MCF 10A (cell line): Measurements from ENCODE around the gene RAB9A. TPM values are rescaled to one million over a fixed set of nuclear protein-coding genes. Genes with fewer than 3 reads are reported as not detected.
"Not testable (repeated sequence)": the region's sequence is repeated elsewhere in the genome, so short reads cannot be mapped to it uniquely, and the experiment has no call there.

Experiments
- BruUV-seq: library from RNA; stranded (reverse); fragments of 400-500 nt; replicated peaks from 2 replicates; lab custom pipeline; 2021; lab: Mats Ljungman, UMichigan
- CTCF ChIA-PET: fragments of 300-600 bp; sonication (Branson Sonifier 250); formaldehyde crosslinking; extraction: SDS; loops from one replicate; lab custom pipeline; 2021; ENCODE audit warnings: antibody characterized with exemption, inconsistent platforms; lab: Yijun Ruan, JAX
- POLR2A ChIA-PET: fragments of 300-600, 350-650 bp; sonication (Branson Sonifier 250); formaldehyde crosslinking; extraction: SDS; loops from one replicate; lab custom pipeline; 2020; ENCODE audit warnings: antibody characterized with exemption, inconsistent platforms; lab: Yijun Ruan, JAX
- DNase-seq: peaks from one replicate; pipeline ENCODE4 v3.0.0-alpha.2; 2018; ENCODE audit not compliant: unreplicated experiment
- H3K27ac Mint-ChIP-seq: one replicate; pipeline ENCODE4 v1.8.0; 2022; ENCODE audit warnings: mild to moderate bottlenecking, low read depth, mixed read lengths; ENCODE audit not compliant: unreplicated experiment
- H3K27me3 Mint-ChIP-seq: one replicate; pipeline ENCODE4 v1.8.0; 2022; ENCODE audit warnings: mixed read lengths; ENCODE audit not compliant: insufficient read depth, unreplicated experiment
- H3K36me3 Mint-ChIP-seq: one replicate; pipeline ENCODE4 v1.8.0; 2022; ENCODE audit warnings: mild to moderate bottlenecking, moderate library complexity, mixed read lengths; ENCODE audit not compliant: insufficient read depth, unreplicated experiment
- H3K4me1 Mint-ChIP-seq: one replicate; pipeline ENCODE4 v1.8.0; 2022; ENCODE audit warnings: mixed read lengths; ENCODE audit not compliant: insufficient read depth, unreplicated experiment
- H3K4me3 Mint-ChIP-seq: one replicate; pipeline ENCODE4 v1.8.0; 2022; ENCODE audit warnings: mild to moderate bottlenecking, moderate library complexity, mixed read lengths; ENCODE audit not compliant: unreplicated experiment
- H3K9me3 Mint-ChIP-seq: one replicate; pipeline ENCODE4 v1.8.0; 2022; ENCODE audit warnings: mixed read lengths; ENCODE audit not compliant: unreplicated experiment
- intact Hi-C: fragments of 100-400 bp; cut with micrococcal nuclease; formaldehyde crosslinking; loops from 2 replicates; pipeline ENCODE4 v1.14.1; 2022
- total RNA-seq: library from RNA; stranded (reverse); gene quantifications from 2 replicates; pipeline ENCODE4 v1.2.3, GENCODE V29; 2022
- TF ChIP-seq, protein P1 (sequence below): fragments of 200-600 bp; IDR thresholded peaks from one replicate; pipeline ENCODE4 v1.8.0; 2022; ENCODE audit warnings: antibody characterized with exemption, mild to moderate bottlenecking; ENCODE audit not compliant: unreplicated experiment

The RAB9A gene
- total RNA-seq, 1 experiment from 2014 or later = 32.3 TPM

DNA sequence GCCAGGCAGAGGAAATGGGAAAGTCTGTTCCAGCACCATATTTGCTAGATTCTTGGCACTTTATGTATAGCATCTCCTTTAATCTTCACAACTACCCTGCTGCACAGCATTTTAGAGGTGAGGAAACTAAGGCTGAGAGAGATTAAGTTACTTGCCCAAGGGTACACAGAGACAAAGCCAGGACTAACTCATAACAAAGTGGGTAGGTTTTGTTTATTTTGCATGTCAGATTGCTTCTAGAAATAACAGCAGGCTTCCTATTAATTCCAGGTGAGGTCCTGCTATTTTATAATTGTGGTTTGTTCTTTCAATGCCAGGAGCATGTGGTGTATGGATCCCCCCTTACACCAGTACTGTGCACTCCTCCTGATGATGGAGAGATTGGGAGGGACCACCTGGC is 21.0 kb upstream of the RAB9A start:
- BruUV-seq = no TSS peak
- CTCF ChIA-PET = interaction anchor here (0.6 to 1.4 kb wide), 2 partner anchors 180 to 364 kb away, joined by 3 to 4 read pairs; no protein-coding TSS in a partner anchor
- peak; percentile 37 for DNase-seq

DNA sequence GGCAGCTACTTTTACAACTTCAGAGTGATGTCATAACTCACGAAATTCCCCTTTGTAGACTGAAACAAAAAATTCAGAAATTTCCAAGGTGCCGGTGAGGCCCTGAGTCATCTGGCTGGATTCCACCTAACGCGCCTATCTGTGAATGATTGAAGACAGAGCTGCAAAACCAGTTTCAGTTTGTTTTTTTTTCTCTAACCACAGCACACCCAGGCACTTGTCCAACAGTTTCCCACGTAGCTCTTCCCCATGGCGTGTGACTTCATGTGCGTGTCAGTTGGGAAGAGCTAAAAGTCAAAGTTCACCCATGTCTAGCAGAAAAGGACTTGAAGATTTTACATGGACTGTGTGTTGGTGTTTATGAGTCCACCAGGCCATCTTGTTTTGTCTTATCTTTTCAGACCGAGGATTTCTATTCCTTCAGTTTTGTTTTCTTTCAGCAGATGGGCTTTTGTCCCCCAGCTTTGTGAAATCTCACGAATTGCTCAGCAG is 19.6 kb upstream of the RAB9A start:
- ChIA-PET CTCF (interaction anchor here (0.6 to 1.5 kb wide), 8 partner anchors 10 to 362 kb away, joined by 3 to 7 read pairs (median 3); partner anchors contain the start of genes OFD1 and TRAPPC2), POLR2A (interaction anchor here (0.6 to 2.3 kb wide), 17 partner anchors 10 to 360 kb away, joined by 3 to 49 read pairs (median 4); partner anchors contain the start of genes OFD1, RAB9A and TRAPPC2)
- peaks cover 22% of the 10 kb centered on the region for H3K27me3 Mint-ChIP-seq
- intact Hi-C loops = no loop called here
- TF ChIP-seq, protein P1, sequence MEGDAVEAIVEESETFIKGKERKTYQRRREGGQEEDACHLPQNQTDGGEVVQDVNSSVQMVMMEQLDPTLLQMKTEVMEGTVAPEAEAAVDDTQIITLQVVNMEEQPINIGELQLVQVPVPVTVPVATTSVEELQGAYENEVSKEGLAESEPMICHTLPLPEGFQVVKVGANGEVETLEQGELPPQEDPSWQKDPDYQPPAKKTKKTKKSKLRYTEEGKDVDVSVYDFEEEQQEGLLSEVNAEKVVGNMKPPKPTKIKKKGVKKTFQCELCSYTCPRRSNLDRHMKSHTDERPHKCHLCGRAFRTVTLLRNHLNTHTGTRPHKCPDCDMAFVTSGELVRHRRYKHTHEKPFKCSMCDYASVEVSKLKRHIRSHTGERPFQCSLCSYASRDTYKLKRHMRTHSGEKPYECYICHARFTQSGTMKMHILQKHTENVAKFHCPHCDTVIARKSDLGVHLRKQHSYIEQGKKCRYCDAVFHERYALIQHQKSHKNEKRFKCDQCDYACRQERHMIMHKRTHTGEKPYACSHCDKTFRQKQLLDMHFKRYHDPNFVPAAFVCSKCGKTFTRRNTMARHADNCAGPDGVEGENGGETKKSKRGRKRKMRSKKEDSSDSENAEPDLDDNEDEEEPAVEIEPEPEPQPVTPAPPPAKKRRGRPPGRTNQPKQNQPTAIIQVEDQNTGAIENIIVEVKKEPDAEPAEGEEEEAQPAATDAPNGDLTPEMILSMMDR = no peak
- peak overlapping the region; percentile 90 for H3K27ac Mint-ChIP-seq
- H3K36me3 Mint-ChIP-seq = no peaks in the 10 kb centered on the region
- H3K4me1 Mint-ChIP-seq = no peaks in the 10 kb centered on the region
- no peaks in the 10 kb centered on the region for H3K9me3 Mint-ChIP-seq
- no TSS peak for BruUV-seq
- H3K4me3 Mint-ChIP-seq = peak overlapping the region; percentile 41
- DNase-seq = peak; percentile 99

More for the DNA sequence above, 21.0 kb upstream of the RAB9A start:
- no peak overlapping the region for H3K27ac Mint-ChIP-seq
- H3K9me3 Mint-ChIP-seq = no peaks in the 10 kb centered on the region
- POLR2A ChIA-PET = interaction anchor here (0.7 to 1.8 kb wide), 3 partner anchors 9 to 23 kb away, joined by 4 read pairs; no protein-coding TSS in a partner anchor
- H3K4me1 Mint-ChIP-seq = no peaks in the 10 kb centered on the region
- no peak overlapping the region for H3K4me3 Mint-ChIP-seq
- intact Hi-C loops = no loop called here
- TF ChIP-seq, protein P1 = no peak
- H3K36me3 Mint-ChIP-seq = peaks cover 3% of the 10 kb centered on the region
- peaks cover 19% of the 10 kb centered on the region for H3K27me3 Mint-ChIP-seq

DNA sequence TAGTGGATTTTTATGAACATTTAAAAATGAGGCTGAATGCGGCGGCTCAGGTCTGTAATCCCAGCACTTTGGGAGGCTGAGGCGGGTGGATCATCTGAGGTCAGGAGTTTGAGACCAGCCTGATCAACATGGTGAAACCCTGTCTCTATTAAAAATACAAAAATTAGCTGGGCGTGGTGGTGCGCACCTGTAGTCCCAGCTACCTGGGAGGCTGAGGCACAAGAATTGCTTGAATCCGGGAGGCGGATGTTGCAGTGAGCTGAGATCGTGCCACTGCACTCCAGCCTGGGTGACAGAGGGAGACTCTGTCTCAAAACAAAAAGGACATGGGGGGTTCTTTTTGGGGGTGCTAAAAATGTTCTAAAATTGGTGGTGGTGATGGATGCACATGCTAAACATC is 19.2 kb upstream of the RAB9A start:
- BruUV-seq, DNase-seq, H3K36me3 Mint-ChIP-seq, H3K9me3 Mint-ChIP-seq, intact Hi-C loops, H3K4me1 Mint-ChIP-seq: not testable (repeated sequence)
- Mint-ChIP-seq H3K27me3 (peaks cover 23% of the 10 kb centered on the region), H3K27ac (peak overlapping the region; percentile 90), H3K4me3 (peak overlapping the region; percentile 41)
- CTCF ChIA-PET = interaction anchor here (0.6 to 1.5 kb wide), 8 partner anchors 10 to 575 kb away, joined by 3 to 7 read pairs (median 4); partner anchors contain the start of genes OFD1 and TRAPPC2
- POLR2A ChIA-PET = interaction anchor here (0.6 to 2.3 kb wide), 15 partner anchors 11 to 340 kb away, joined by 3 to 49 read pairs (median 8); partner anchors contain the start of genes OFD1, RAB9A and TRAPPC2

DNA sequence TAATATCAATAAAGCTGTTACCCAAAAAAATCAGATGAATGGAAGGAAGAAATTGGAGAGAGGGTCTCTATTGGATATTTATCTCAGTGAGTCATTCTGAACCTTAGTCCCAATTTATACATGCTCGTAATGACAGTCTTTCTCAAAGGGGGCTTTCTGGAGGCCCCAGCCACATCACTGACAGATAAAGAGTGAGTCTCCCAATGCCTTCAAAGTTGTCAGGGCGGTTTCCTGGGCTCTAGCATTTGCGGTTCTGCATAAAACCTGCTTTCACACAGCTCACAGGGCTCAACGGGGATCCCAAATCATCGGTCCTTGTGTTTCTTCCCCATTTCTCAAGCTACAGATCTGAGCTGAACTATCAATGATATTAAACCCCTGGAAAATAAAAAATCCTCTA is 18.7 kb upstream of the RAB9A start:
- Mint-ChIP-seq H3K27me3 (peaks cover 27% of the 10 kb centered on the region), H3K4me3 (no peak overlapping the region), H3K36me3 (no peaks in the 10 kb centered on the region), H3K4me1 (no peaks in the 10 kb centered on the region), H3K27ac (no peak overlapping the region), H3K9me3 (no peaks in the 10 kb centered on the region)
- CTCF ChIA-PET = interaction anchor here (0.9 to 1.5 kb wide), 4 partner anchors 14 to 575 kb away, joined by 3 to 7 read pairs (median 4); no protein-coding TSS in a partner anchor
- POLR2A ChIA-PET = interaction anchor here (0.6 to 2.3 kb wide), 8 partner anchors 11 to 116 kb away, joined by 3 to 49 read pairs (median 13); partner anchors contain the start of genes OFD1, RAB9A and TRAPPC2
- TF ChIP-seq, protein P1 = no peak
- no peak for DNase-seq
- intact Hi-C loops = no loop called here
- BruUV-seq = no TSS peak
